HepG2 (cell line): ENCODE data around the gene UBFD1. TPM values are rescaled to one million over a fixed set of nuclear protein-coding genes. Genes with fewer than 3 reads are reported as not detected.

Source experiments
- MXD4 ChIP-seq: IDR thresholded peaks from 2 replicates; pipeline ENCODE4 v1.6.1; 2016; ENCODE audit warnings: mild to moderate bottlenecking, missing biosample characterization, missing genetic modification reagents
- RARA ChIP-seq: IDR thresholded peaks from 2 replicates; pipeline ENCODE4 v1.6.1; 2016; ENCODE audit warnings: missing genetic modification reagents, missing compliant biosample characterization
- ZNF775 ChIP-seq: sonication (generic); formaldehyde crosslinking; IDR thresholded peaks from 2 replicates; pipeline ENCODE4 v1.4.0; 2020; ENCODE audit warnings: missing genetic modification reagents, mild to moderate bottlenecking, moderate library complexity, borderline replicate concordance
- polyA plus RNA-seq, 8 experiments: library from polyadenylated mRNA; depleted of rRNA in 3 of 8; stranded (reverse) in 7 of 8; unstranded in 1 of 8; fragments of >200 nt; fragmentation: Illumina TruSeq in 4 of 8; extraction: Trizol in 4 of 8; gene quantifications; 2 replicates each; pipeline versions ENCODE4 v1.2.1 to v1.2.3, GENCODE V29; 2011 to 2016; ENCODE audit warnings: low read depth in 4 of 8, missing spikeins in 1 of 8, mixed read lengths in 1 of 8; ENCODE audit not compliant: insufficient read depth in 1 of 8
- total RNA-seq, 5 experiments: library from RNA; depleted of rRNA; stranded (reverse); fragments of >200 nt; fragmentation: Illumina TruSeq; extraction: Trizol; gene quantifications; 2 replicates each; pipeline ENCODE4 v1.2.3, GENCODE V29; 2016; ENCODE audit warnings: low read depth in 1 of 5
- TF ChIP-seq, protein P1 (sequence below): sonication (generic); formaldehyde crosslinking; IDR thresholded peaks from 2 replicates; pipeline ENCODE4 v1.4.0; 2020; ENCODE audit warnings: missing genetic modification reagents, mild to moderate bottlenecking, borderline replicate concordance
- TF ChIP-seq, protein P2 (sequence below): sonication (generic); formaldehyde crosslinking; IDR thresholded peaks from 2 replicates; pipeline ENCODE4 v1.8.0; 2022; ENCODE audit warnings: missing genetic modification reagents, low read depth, mild to moderate bottlenecking, borderline replicate concordance
- TF ChIP-seq, protein P3 (sequence below): sonication (generic); formaldehyde crosslinking; IDR thresholded peaks from 2 replicates; pipeline ENCODE4 v1.5.0; 2020; ENCODE audit warnings: mild to moderate bottlenecking, missing genetic modification reagents
- TF ChIP-seq, protein P4 (sequence below): sonication (generic); formaldehyde crosslinking; IDR thresholded peaks from 2 replicates; pipeline ENCODE4 v1.8.1; 2022; ENCODE audit warnings: low read depth, mild to moderate bottlenecking, missing genetic modification reagents
- TF ChIP-seq, protein P5 (sequence below): sonication (generic); formaldehyde crosslinking; IDR thresholded peaks from 2 replicates; pipeline ENCODE4 v1.8.0; 2022; ENCODE audit warnings: missing genetic modification reagents, mild to moderate bottlenecking, inconsistent platforms, borderline replicate concordance
- TF ChIP-seq, protein P6 (sequence below): sonication (generic); formaldehyde crosslinking; IDR thresholded peaks from 2 replicates; pipeline ENCODE4 v1.4.0; 2020; ENCODE audit warnings: missing genetic modification reagents

UBFD1 gene
- total and polyA plus RNA-seq, 2 of the 13 experiments (the other 11 are each of a cell fraction or from before 2014, with no cell fraction given): 100 to 111 TPM

DNA sequence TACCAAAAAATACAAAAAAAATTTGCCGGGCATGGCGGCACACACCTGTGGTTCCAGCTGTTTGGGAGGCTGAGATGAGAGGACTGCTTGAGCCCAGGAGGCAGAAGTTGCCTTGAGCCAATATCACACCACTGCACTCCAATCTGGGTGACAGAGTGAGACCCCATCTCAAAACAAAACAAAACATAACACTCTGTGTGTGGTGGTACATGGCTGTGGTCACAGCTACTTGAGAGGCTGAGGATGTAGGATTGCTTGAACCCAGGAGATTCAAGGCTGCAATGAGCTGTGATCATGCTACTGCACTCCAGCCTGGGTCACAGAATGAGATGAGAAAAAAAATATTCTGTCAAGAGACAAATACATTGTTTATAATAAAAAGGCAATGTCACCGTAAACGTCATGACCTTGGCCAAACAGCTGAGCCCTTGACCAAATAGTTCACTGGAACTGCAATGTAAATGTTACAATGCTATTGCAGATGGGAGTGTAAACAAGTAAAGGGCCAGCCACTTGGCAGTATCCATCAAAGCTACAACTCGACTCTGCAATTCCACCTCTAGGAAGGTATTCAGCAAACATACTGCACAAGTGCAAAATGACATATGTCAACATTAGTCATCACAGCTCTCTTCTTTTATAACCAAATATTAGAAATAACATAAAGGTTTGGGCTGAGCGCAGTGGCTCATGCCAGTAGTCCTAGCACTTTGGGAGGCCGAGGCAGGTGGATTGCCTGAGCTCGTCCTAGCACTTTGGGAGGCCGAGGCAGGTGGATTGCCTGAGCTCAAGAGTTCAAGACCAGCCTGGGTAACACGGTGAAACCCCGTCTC is 17.3 kb upstream of the UBFD1 start (continued):
- TF ChIP-seq, protein P1, sequence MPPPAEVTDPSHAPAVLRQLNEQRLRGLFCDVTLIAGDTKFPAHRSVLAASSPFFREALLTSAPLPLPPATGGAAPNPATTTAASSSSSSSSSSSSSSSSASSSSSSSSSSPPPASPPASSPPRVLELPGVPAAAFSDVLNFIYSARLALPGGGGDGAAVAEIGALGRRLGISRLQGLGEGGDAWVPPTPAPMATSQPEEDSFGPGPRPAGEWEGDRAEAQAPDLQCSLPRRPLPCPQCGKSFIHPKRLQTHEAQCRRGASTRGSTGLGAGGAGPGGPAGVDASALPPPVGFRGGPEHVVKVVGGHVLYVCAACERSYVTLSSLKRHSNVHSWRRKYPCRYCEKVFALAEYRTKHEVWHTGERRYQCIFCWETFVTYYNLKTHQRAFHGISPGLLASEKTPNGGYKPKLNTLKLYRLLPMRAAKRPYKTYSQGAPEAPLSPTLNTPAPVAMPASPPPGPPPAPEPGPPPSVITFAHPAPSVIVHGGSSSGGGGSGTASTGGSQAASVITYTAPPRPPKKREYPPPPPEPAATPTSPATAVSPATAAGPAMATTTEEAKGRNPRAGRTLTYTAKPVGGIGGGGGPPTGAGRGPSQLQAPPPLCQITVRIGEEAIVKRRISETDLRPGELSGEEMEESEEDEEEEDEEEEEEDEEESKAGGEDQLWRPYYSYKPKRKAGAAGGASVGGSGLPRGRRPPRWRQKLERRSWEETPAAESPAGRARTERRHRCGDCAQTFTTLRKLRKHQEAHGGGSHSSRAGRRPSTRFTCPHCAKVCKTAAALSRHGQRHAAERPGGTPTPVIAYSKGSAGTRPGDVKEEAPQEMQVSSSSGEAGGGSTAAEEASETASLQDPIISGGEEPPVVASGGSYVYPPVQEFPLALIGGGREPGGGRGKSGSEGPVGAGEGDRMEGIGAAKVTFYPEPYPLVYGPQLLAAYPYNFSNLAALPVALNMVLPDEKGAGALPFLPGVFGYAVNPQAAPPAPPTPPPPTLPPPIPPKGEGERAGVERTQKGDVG (CRISPR knock-in tag): peak; percentile 89
- TF ChIP-seq, protein P2, sequence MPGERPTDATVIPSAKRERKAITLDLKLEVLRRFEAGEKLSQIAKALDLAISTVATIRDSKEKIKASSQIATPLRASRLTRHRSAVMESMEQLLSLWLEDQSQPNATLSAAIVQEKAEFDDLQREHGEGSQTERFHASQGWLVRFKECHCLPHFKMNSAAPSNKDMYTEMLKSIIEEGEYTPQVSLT (CRISPR knock-in tag): no peak
- TF ChIP-seq MXD4 (CRISPR knock-in tag) (peak; percentile 72), ZNF775 (CRISPR knock-in tag) (no peak), RARA (CRISPR knock-in tag) (peak; percentile 99)
- TF ChIP-seq, protein P3, sequence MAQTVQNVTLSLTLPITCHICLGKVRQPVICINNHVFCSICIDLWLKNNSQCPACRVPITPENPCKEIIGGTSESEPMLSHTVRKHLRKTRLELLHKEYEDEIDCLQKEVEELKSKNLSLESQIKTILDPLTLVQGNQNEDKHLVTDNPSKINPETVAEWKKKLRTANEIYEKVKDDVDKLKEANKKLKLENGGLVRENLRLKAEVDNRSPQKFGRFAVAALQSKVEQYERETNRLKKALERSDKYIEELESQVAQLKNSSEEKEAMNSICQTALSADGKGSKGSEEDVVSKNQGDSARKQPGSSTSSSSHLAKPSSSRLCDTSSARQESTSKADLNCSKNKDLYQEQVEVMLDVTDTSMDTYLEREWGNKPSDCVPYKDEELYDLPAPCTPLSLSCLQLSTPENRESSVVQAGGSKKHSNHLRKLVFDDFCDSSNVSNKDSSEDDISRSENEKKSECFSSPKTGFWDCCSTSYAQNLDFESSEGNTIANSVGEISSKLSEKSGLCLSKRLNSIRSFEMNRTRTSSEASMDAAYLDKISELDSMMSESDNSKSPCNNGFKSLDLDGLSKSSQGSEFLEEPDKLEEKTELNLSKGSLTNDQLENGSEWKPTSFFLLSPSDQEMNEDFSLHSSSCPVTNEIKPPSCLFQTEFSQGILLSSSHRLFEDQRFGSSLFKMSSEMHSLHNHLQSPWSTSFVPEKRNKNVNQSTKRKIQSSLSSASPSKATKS (CRISPR knock-in tag): peak; percentile 95; the same call in 1 of the 2 replicates
- TF ChIP-seq, protein P4, sequence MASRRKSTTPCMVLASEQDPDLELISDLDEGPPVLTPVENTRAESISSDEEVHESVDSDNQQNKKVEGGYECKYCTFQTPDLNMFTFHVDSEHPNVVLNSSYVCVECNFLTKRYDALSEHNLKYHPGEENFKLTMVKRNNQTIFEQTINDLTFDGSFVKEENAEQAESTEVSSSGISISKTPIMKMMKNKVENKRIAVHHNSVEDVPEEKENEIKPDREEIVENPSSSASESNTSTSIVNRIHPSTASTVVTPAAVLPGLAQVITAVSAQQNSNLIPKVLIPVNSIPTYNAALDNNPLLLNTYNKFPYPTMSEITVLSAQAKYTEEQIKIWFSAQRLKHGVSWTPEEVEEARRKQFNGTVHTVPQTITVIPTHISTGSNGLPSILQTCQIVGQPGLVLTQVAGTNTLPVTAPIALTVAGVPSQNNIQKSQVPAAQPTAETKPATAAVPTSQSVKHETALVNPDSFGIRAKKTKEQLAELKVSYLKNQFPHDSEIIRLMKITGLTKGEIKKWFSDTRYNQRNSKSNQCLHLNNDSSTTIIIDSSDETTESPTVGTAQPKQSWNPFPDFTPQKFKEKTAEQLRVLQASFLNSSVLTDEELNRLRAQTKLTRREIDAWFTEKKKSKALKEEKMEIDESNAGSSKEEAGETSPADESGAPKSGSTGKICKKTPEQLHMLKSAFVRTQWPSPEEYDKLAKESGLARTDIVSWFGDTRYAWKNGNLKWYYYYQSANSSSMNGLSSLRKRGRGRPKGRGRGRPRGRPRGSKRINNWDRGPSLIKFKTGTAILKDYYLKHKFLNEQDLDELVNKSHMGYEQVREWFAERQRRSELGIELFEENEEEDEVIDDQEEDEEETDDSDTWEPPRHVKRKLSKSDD (CRISPR knock-in tag): peak; percentile 92
- TF ChIP-seq, protein P5, sequence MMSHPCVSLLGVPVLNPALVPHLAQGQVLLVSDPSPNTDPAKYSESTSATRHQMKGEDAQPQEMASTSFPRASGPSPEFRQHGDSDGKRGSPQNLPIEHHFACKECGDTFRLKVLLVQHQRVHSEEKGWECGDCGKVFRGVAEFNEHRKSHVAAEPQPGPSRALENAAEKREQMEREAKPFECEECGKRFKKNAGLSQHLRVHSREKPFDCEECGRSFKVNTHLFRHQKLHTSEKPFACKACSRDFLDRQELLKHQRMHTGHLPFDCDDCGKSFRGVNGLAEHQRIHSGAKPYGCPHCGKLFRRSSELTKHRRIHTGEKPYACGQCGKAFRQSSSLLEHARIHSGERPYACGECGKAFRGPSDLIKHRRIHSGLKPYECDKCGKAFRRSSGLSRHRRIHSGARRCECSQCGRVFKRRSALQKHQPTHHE (CRISPR knock-in tag): no peak
- TF ChIP-seq, protein P6, sequence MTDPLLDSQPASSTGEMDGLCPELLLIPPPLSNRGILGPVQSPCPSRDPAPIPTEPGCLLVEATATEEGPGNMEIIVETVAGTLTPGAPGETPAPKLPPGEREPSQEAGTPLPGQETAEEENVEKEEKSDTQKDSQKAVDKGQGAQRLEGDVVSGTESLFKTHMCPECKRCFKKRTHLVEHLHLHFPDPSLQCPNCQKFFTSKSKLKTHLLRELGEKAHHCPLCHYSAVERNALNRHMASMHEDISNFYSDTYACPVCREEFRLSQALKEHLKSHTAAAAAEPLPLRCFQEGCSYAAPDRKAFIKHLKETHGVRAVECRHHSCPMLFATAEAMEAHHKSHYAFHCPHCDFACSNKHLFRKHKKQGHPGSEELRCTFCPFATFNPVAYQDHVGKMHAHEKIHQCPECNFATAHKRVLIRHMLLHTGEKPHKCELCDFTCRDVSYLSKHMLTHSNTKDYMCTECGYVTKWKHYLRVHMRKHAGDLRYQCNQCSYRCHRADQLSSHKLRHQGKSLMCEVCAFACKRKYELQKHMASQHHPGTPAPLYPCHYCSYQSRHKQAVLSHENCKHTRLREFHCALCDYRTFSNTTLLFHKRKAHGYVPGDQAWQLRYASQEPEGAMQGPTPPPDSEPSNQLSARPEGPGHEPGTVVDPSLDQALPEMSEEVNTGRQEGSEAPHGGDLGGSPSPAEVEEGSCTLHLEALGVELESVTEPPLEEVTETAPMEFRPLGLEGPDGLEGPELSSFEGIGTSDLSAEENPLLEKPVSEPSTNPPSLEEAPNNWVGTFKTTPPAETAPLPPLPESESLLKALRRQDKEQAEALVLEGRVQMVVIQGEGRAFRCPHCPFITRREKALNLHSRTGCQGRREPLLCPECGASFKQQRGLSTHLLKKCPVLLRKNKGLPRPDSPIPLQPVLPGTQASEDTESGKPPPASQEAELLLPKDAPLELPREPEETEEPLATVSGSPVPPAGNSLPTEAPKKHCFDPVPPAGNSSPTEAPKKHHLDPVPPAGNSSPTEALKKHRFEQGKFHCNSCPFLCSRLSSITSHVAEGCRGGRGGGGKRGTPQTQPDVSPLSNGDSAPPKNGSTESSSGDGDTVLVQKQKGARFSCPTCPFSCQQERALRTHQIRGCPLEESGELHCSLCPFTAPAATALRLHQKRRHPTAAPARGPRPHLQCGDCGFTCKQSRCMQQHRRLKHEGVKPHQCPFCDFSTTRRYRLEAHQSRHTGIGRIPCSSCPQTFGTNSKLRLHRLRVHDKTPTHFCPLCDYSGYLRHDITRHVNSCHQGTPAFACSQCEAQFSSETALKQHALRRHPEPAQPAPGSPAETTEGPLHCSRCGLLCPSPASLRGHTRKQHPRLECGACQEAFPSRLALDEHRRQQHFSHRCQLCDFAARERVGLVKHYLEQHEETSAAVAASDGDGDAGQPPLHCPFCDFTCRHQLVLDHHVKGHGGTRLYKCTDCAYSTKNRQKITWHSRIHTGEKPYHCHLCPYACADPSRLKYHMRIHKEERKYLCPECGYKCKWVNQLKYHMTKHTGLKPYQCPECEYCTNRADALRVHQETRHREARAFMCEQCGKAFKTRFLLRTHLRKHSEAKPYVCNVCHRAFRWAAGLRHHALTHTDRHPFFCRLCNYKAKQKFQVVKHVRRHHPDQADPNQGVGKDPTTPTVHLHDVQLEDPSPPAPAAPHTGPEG (CRISPR knock-in tag): peak; percentile 22; the same call in 1 of the 2 replicates
